HTERT RPE-1 (cell line): Measurements from ENCODE around the gene CYRIA.

Experiments used
- in situ Hi-C: fragments of 300-500 bp; cut with MboI; formaldehyde crosslinking; loops from 4 replicates; pipeline ENCODE4 v1.14.3; 2020; ENCODE audit warnings: low sequenced_read_pairs

Gene CYRIA

GRCh38 chr2:16671760-16672159 is 6.1 kb upstream of the CYRIA start:
- in situ Hi-C loops, result no loop called here

GRCh38 chr2:16669388-16669787 is 3.8 kb upstream of the CYRIA start:
- in situ Hi-C loops, result no loop called here

GRCh38 chr2:16666449-16666801 is 791 bp upstream of the CYRIA start:
- in situ Hi-C loops, result no loop called here

- in situ Hi-C loops, result no loop called here
Observed at GRCh38 chr2:16664809-16665747, 556 bp downstream of the CYRIA start.

- in situ Hi-C loops, result no loop called here
Observed at GRCh38 chr2:16664052-16664731, 1.4 kb downstream of the CYRIA start.

GRCh38 chr2:16663121-16663905 is 2.3 kb downstream of the CYRIA start:
- in situ Hi-C loops, result no loop called here

- in situ Hi-C loops, result no loop called here
Observed at GRCh38 chr2:16661936-16662839, 3.4 kb downstream of the CYRIA start.

- in situ Hi-C loops, result no loop called here
Observed at GRCh38 chr2:16661526-16661925, 4.1 kb downstream of the CYRIA start.

GRCh38 chr2:16660556-16660955 is 5.1 kb downstream of the CYRIA start:
- in situ Hi-C loops, result no loop called here

- in situ Hi-C loops, result no loop called here
Observed at GRCh38 chr2:16660114-16660513, 5.5 kb downstream of the CYRIA start.

GRCh38 chr2:16658076-16658739 is 7.4 kb downstream of the CYRIA start:
- in situ Hi-C loops, result no loop called here

GRCh38 chr2:16657671-16658070 is 8.0 kb downstream of the CYRIA start:
- in situ Hi-C loops, result no loop called here

- in situ Hi-C loops, result no loop called here
Observed at GRCh38 chr2:16656784-16657391, 8.7 kb downstream of the CYRIA start.

GRCh38 chr2:16655905-16656642 is 9.6 kb downstream of the CYRIA start:
- in situ Hi-C loops, result no loop called here

- in situ Hi-C loops, result no loop called here
Observed at GRCh38 chr2:16655445-16655837, 10.2 kb downstream of the CYRIA start.

GRCh38 chr2:16654833-16655444 is 10.7 kb downstream of the CYRIA start:
- in situ Hi-C loops, result no loop called here

- in situ Hi-C loops, result no loop called here
Observed at GRCh38 chr2:16653799-16654198, 11.8 kb downstream of the CYRIA start.

GRCh38 chr2:16653083-16653375 is 12.6 kb downstream of the CYRIA start:
- in situ Hi-C loops, result no loop called here
